H9 (cell line): ENCODE data around the gene SETDB1. TPM values are rescaled to one million over a fixed set of nuclear protein-coding genes. Genes with fewer than 3 reads are reported as not detected.

ENCODE experiments used
- DNase-seq: peaks from one replicate; pipeline ENCODE4 v3.0.0-alpha.2; 2017
- H2AFZ ChIP-seq: one replicate; pipeline ENCODE4 v1.6.1; 2013; ENCODE audit warnings: mild to moderate bottlenecking, low read length, control low read depth, moderate library complexity
- H2AK5ac ChIP-seq: 2 replicates; pipeline ENCODE4 v1.6.1; 2013; ENCODE audit warnings: low read length, control low read depth, mixed read lengths; ENCODE audit not compliant: insufficient read length
- H2BK120ac ChIP-seq: one replicate; pipeline ENCODE4 v1.6.1; 2013; ENCODE audit warnings: low read depth, mild to moderate bottlenecking, low read length, control low read depth, inconsistent platforms; ENCODE audit not compliant: poor library complexity, severe bottlenecking
- H2BK12ac ChIP-seq: 2 replicates; pipeline ENCODE4 v1.6.1; 2013; ENCODE audit warnings: low read length, control low read depth, mixed read lengths, low read depth; ENCODE audit not compliant: insufficient read length
- H2BK15ac ChIP-seq: 2 replicates; pipeline ENCODE4 v1.6.1; 2013; ENCODE audit warnings: low read depth, low read length, control low read depth
- H2BK20ac ChIP-seq: one replicate; pipeline ENCODE4 v1.6.1; 2013; ENCODE audit warnings: low read depth, mild to moderate bottlenecking, low read length, control low read depth, inconsistent platforms; ENCODE audit not compliant: poor library complexity, severe bottlenecking
- H2BK5ac ChIP-seq: 2 replicates; pipeline ENCODE4 v1.6.1; 2013; ENCODE audit warnings: low read length, control low read depth, mixed read lengths; ENCODE audit not compliant: insufficient read length
- H3K14ac ChIP-seq: 2 replicates; pipeline ENCODE4 v1.6.1; 2013; ENCODE audit warnings: low read length, control low read depth; ENCODE audit not compliant: insufficient read depth
- H3K18ac ChIP-seq: 2 replicates; pipeline ENCODE4 v1.6.1; 2013; ENCODE audit warnings: low read depth, mild to moderate bottlenecking, mixed read lengths, low read length, control low read depth; ENCODE audit not compliant: insufficient read length
- H3K23ac ChIP-seq: 2 replicates; pipeline ENCODE4 v1.6.1; 2013; ENCODE audit warnings: low read length, control low read depth, mixed read lengths, low read depth; ENCODE audit not compliant: insufficient read length
- H3K23me2 ChIP-seq: 2 replicates; pipeline ENCODE4 v1.6.1; 2013; ENCODE audit warnings: low read depth, mild to moderate bottlenecking, mixed read lengths, low read length, control low read depth; ENCODE audit not compliant: insufficient read length, poor library complexity, severe bottlenecking
- H3K27ac ChIP-seq: 2 replicates; pipeline ENCODE4 v1.5.1; 2013; ENCODE audit warnings: low read length, control low read depth, mixed read lengths, low read depth; ENCODE audit not compliant: insufficient read length
- H3K27me3 ChIP-seq: 2 replicates; pipeline ENCODE4 v1.6.1; 2013; ENCODE audit warnings: low read length, control low read depth, inconsistent platforms; ENCODE audit not compliant: insufficient read depth
- H3K4ac ChIP-seq: 2 replicates; pipeline ENCODE4 v1.6.1; 2013; ENCODE audit warnings: low read depth, mild to moderate bottlenecking, control low read depth, inconsistent platforms, low read length, moderate library complexity
- H3K4me1 ChIP-seq: 2 replicates; pipeline ENCODE4 v1.6.1; 2013; ENCODE audit warnings: low read length, control low read depth, inconsistent platforms; ENCODE audit not compliant: insufficient read depth
- H3K4me2 ChIP-seq: 2 replicates; pipeline ENCODE4 v1.6.1; 2013; ENCODE audit warnings: low read length, control low read depth, mixed read lengths; ENCODE audit not compliant: insufficient read length, insufficient read depth
- H3K56ac ChIP-seq: 2 replicates; pipeline ENCODE4 v1.6.1; 2013; ENCODE audit warnings: low read depth, mild to moderate bottlenecking, mixed read lengths, low read length, control low read depth; ENCODE audit not compliant: insufficient read length
- H3K79me1 ChIP-seq: 2 replicates; pipeline ENCODE4 v1.6.1; 2013; ENCODE audit warnings: low read depth, mild to moderate bottlenecking, moderate library complexity, low read length, control low read depth, inconsistent platforms; ENCODE audit not compliant: insufficient read depth, poor library complexity, severe bottlenecking
- H3K79me2 ChIP-seq: 2 replicates; pipeline ENCODE4 v1.6.1; 2013; ENCODE audit warnings: low read length, control low read depth, inconsistent platforms; ENCODE audit not compliant: insufficient read depth
- H3K9ac ChIP-seq: 2 replicates; pipeline ENCODE4 v1.6.1; 2013; ENCODE audit warnings: low read length, control low read depth, mixed read lengths; ENCODE audit not compliant: insufficient read length; ENCODE audit errors: extremely low read depth
- H3K9me3 ChIP-seq: one replicate; pipeline ENCODE4 v1.6.1; 2013; ENCODE audit warnings: low read depth, low read length, inconsistent platforms; ENCODE audit not compliant: control insufficient read depth
- H3T11ph ChIP-seq: one replicate; pipeline ENCODE4 v1.6.1; 2013; ENCODE audit warnings: mild to moderate bottlenecking, low read length, control low read depth, inconsistent platforms
- H4K20me1 ChIP-seq: one replicate; pipeline ENCODE4 v1.6.1; 2013; ENCODE audit not compliant: control insufficient read depth, insufficient read length, insufficient read depth
- H4K5ac ChIP-seq: 2 replicates; pipeline ENCODE4 v1.6.1; 2013; ENCODE audit warnings: low read depth, mild to moderate bottlenecking, mixed read lengths, low read length, control low read depth; ENCODE audit not compliant: insufficient read length
- H4K8ac ChIP-seq: replicated peaks from 2 replicates; pipeline ENCODE4 v1.6.1; 2013; ENCODE audit warnings: low read length, control low read depth, mixed read lengths, low read depth; ENCODE audit not compliant: insufficient read length
- H4K91ac ChIP-seq: 2 replicates; pipeline ENCODE4 v1.6.1; 2013; ENCODE audit warnings: low read depth, mild to moderate bottlenecking, moderate library complexity, mixed read lengths, low read length, control low read depth; ENCODE audit not compliant: insufficient read length
- H3K27ac Mint-ChIP-seq, 3 experiments: 2 replicates in 2 of 3; 3 replicates in 1 of 3; pipeline ENCODE4 v1.8.0; 2020 to 2021; ENCODE audit warnings: mixed read lengths in 3 of 3, mild to moderate bottlenecking in 1 of 3, moderate library complexity in 1 of 3
- H3K27me3 Mint-ChIP-seq: 2 replicates; pipeline ENCODE4 v1.8.0; 2021; ENCODE audit warnings: low read depth, mild to moderate bottlenecking, moderate library complexity, mixed read lengths
- H3K36me3 Mint-ChIP-seq, 3 experiments: 2 replicates in 2 of 3; 3 replicates in 1 of 3; pipeline ENCODE4 v1.8.0; 2020 to 2021; ENCODE audit warnings: low read depth in 3 of 3, mixed read lengths in 3 of 3; ENCODE audit not compliant: insufficient read depth in 1 of 3
- H3K4me1 Mint-ChIP-seq, 2 experiments: 2 replicates each; pipeline ENCODE4 v1.8.0; 2020; ENCODE audit warnings: mixed read lengths in 2 of 2
- H3K4me3 Mint-ChIP-seq, 2 experiments: 2 replicates in 1 of 2; 3 replicates in 1 of 2; pipeline ENCODE4 v1.8.0; 2020 to 2021; ENCODE audit warnings: mild to moderate bottlenecking in 2 of 2, mixed read lengths in 2 of 2, moderate library complexity in 1 of 2
- H3K9me3 Mint-ChIP-seq, 2 experiments: 2 replicates in 1 of 2; 3 replicates in 1 of 2; pipeline ENCODE4 v1.8.0; 2020; ENCODE audit warnings: mild to moderate bottlenecking in 2 of 2, mixed read lengths in 2 of 2, moderate library complexity in 1 of 2
- WGBS: extraction: QIAGEN DNeasy Blood & Tissue Kit; methylation state at CpG from one replicate; pipeline ENCODE4 v1.1.7; 2013; ENCODE audit warnings: missing lambda C conversion rate, low lambda C conversion rate, mixed read lengths; ENCODE audit not compliant: insufficient read length; ENCODE audit errors: extremely low coverage; 5-methylcytosine and 5-hydroxymethylcytosine counted together
- total RNA-seq: library from RNA; stranded (reverse); gene quantifications from 2 replicates; pipeline ENCODE4 v1.2.1, GENCODE V29; 2021
- TF ChIP-seq, protein P1 (sequence below): fragments of 200-600 bp; sonication (generic); conservative IDR thresholded peaks from 3 replicates; pipeline ENCODE4 v1.8.0; 2021; ENCODE audit warnings: antibody characterized with exemption, mild to moderate bottlenecking

SETDB1 gene
- total RNA-seq, 1 experiment from 2014 or later: 62.1 TPM

DNA sequence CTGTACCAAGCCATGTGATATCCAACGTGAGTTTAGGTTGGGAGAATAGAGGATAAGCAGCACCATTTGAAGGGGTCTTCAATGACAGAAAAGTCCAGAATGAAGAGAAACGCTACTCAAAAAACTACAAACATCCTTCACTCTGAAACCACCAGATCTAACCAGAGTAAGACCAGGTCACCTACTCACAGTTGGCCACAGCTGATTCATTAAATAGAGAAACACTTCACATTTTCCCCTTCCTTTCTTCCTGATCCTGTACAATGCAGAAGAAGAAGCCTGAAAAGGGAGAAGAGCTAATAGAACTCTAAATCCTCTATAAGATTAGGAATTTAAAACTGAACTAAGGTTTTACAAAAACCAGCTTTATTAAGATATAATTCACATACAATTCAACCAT lies 19.4 kb upstream of the SETDB1 start:
- H3K23ac ChIP-seq: no peak overlapping the region
- H3K4me1 Mint-ChIP-seq: no peaks in the 10 kb centered on the region
- H3K4me2 ChIP-seq: no peak overlapping the region
- no peak overlapping the region for H3K18ac ChIP-seq
- no peak overlapping the region for H4K5ac ChIP-seq
- no peak overlapping the region for H2BK5ac ChIP-seq
- no peak overlapping the region for H3K4me3 Mint-ChIP-seq
- H3K36me3 Mint-ChIP-seq: peaks cover 0 to 4% (median 0%) of the 10 kb centered on the region in 3 experiments; a peak in 2 of 7 replicates
- H3K79me2 ChIP-seq: no peaks in the 10 kb centered on the region
- no peak overlapping the region for H4K91ac ChIP-seq
- no peaks in the 10 kb centered on the region for H4K20me1 ChIP-seq
- no peak overlapping the region for H3K27ac ChIP-seq
- H3K27ac Mint-ChIP-seq: no peak overlapping the region
- H4K8ac ChIP-seq: no peak overlapping the region
- H2AK5ac ChIP-seq: no peak overlapping the region
- no peaks in the 10 kb centered on the region for H3K27me3 Mint-ChIP-seq
- WGBS: no CpG with 5 or more reads among the region's 2 CpGs
- H3K4ac ChIP-seq: no peak overlapping the region
- TF ChIP-seq, protein P1, sequence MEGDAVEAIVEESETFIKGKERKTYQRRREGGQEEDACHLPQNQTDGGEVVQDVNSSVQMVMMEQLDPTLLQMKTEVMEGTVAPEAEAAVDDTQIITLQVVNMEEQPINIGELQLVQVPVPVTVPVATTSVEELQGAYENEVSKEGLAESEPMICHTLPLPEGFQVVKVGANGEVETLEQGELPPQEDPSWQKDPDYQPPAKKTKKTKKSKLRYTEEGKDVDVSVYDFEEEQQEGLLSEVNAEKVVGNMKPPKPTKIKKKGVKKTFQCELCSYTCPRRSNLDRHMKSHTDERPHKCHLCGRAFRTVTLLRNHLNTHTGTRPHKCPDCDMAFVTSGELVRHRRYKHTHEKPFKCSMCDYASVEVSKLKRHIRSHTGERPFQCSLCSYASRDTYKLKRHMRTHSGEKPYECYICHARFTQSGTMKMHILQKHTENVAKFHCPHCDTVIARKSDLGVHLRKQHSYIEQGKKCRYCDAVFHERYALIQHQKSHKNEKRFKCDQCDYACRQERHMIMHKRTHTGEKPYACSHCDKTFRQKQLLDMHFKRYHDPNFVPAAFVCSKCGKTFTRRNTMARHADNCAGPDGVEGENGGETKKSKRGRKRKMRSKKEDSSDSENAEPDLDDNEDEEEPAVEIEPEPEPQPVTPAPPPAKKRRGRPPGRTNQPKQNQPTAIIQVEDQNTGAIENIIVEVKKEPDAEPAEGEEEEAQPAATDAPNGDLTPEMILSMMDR: no peak
- H3T11ph ChIP-seq: no peak overlapping the region
- H3K14ac ChIP-seq: no peak overlapping the region
- DNase-seq: no peak
- no peaks in the 10 kb centered on the region for H3K4me1 ChIP-seq
- no peak overlapping the region for H2BK20ac ChIP-seq
- H3K27me3 ChIP-seq: no peaks in the 10 kb centered on the region
- H2BK120ac ChIP-seq: no peak overlapping the region
- no peak overlapping the region for H2BK12ac ChIP-seq
- no peaks in the 10 kb centered on the region for H3K9me3 ChIP-seq
- H2BK15ac ChIP-seq: no peak overlapping the region
- peaks cover 2 to 4% of the 10 kb centered on the region in 2 experiments; a peak in 4 of 5 replicates for H3K9me3 Mint-ChIP-seq
- H3K56ac ChIP-seq: no peak overlapping the region
- H3K9ac ChIP-seq: no peak overlapping the region
- H2AFZ ChIP-seq: no peak overlapping the region
- no peaks in the 10 kb centered on the region for H3K79me1 ChIP-seq
- no peaks in the 10 kb centered on the region for H3K23me2 ChIP-seq
